Ovary (tissue), 3 donors: ENCODE measurements around the gene RALGPS1.

Source experiments
- CTCF ChIP-seq, 3 donors: fragments of 450-650 bp in 2 of 3; fragments of 200-600 bp in 1 of 3; IDR thresholded peaks; one replicate each; pipeline versions ENCODE4 v1.5.1 to v1.8.0; 2016 to 2022; ENCODE audit warnings: antibody characterized with exemption in 3 of 3, mild to moderate bottlenecking in 1 of 3
- EP300 ChIP-seq: sonication (generic); formaldehyde crosslinking; IDR thresholded peaks from one replicate; pipeline ENCODE4 v1.6.1; 2017; ENCODE audit warnings: antibody characterized with exemption
- POLR2A ChIP-seq: fragments of 450-650 bp; IDR thresholded peaks from one replicate; pipeline ENCODE4 v1.6.1; 2017; ENCODE audit warnings: antibody characterized with exemption, mild to moderate bottlenecking, moderate library complexity
- donor health status: DM: no; HTN: no; CAD: no.

GRCh38 chr9:127126971-127127370, 212.4 kb downstream of the RALGPS1 start:
- TF ChIP-seq CTCF (IDR thresholded peaks at IDR 0.05): no peak
- TF ChIP-seq EP300: no peak
- no peak for TF ChIP-seq POLR2A
